Kidney tubule cell (primary cell): Measurements from ENCODE around the gene SKP1.
A peak's percentile ranks its signal among the peaks of the same experiment; 100 is the strongest.
"Not testable (repeated sequence)": the region's sequence is repeated elsewhere in the genome, so short reads cannot be mapped to it uniquely, and the experiment has no call there.

Experiments used
- DNase-seq: peaks from one replicate; pipeline ENCODE4 v3.0.0-alpha.2; 2018; ENCODE audit warnings: low spot score

The SKP1 gene

GRCh38 chr5:134176511-134177368 lies at the start of gene SKP1:
TSS of gene SKP1 (minus strand) at chr5:134176950. CDS start at chr5:134174022, 2,928 bp downstream.
- peak; percentile 88 for DNase-seq

DNA sequence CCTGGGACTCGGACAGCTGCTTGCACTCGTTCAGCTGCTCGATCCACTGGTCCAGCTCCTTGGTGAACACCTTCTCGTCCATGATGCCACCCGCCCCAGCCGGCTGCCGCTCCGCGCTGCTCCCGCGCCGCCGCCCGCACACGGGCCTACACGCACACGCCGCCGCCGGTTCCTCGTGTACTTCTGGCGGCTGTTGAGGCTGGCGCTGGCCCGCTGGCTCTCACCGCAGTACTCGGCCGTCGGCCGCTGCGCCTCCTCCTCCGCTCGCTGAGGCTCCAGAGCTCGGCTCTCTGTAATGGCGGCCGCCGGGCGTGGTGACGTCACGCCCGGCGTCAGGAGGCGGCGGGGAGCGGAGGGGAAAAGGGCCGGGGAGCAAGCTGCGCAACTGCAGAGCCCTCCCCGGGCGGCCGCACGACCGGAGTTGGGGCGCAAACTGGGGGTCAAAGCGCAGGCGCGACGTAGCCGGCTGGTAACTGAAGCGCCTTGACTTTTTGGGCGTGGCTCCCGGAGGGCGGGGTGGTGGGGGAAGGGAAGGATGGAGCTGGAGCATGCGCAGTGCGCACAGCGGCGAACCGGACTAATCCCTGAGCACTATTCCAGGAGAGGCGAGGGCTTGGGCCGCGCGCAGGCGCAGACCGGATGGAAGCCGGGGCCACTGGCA lies 49.2 kb upstream of the SKP1 start, which contains the start of gene PPP2CA:
TSS of gene PPP2CA (minus strand) at position 294 of the 661 bp plus-strand sequence. CDS start at position 82, 212 bp downstream.
- peak; percentile 99 for DNase-seq

- peak; percentile 76 for DNase-seq
These were observed 48.4 kb upstream of the SKP1 start for GRCh38 chr5:134224888-134225779.

- DNase-seq, result peak; percentile 20
These were observed 46.9 kb upstream of the SKP1 start for GRCh38 chr5:134223406-134224248.

GRCh38 chr5:134221690-134222089 lies 44.9 kb upstream of the SKP1 start:
- not testable (repeated sequence) for DNase-seq

GRCh38 chr5:134215757-134216156 lies 39.0 kb upstream of the SKP1 start:
- DNase-seq, result no peak

DNA sequence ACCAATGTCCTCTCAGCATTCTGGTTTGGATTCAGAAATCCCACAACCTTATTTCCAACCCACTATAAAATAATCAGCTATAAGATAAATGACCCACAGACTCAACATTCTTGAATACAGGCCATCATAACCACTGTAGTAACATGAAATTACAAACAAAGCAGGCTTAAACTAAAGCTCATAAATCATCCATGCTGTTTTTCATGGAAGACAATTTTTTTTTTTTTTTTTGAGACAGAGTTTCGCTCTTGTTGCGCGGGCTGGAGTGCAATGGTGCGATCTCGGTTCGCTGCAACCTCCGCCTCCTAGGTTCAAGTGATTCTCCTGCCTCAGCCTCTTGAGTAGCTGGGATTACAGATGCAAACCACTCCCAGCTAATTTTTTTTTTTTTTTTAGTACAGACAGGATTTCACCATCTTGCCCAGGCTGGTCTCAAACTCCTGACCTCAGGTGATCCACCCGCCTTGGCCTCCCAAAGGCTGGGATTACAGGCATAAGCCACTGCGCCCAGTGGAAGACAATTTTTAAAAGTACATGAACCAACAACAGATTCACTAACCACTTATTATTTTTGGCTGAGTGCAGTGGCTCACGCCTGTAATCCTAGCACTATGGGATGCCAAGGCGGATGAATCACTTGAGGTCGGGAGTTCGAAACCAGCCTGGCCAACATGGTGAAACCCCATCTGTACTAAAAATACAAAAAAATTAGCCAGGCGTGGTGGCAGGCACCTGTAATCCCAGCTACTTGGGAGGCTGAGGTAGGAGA lies 34.7 kb upstream of the SKP1 start:
- DNase-seq, result peak; percentile 26

DNA sequence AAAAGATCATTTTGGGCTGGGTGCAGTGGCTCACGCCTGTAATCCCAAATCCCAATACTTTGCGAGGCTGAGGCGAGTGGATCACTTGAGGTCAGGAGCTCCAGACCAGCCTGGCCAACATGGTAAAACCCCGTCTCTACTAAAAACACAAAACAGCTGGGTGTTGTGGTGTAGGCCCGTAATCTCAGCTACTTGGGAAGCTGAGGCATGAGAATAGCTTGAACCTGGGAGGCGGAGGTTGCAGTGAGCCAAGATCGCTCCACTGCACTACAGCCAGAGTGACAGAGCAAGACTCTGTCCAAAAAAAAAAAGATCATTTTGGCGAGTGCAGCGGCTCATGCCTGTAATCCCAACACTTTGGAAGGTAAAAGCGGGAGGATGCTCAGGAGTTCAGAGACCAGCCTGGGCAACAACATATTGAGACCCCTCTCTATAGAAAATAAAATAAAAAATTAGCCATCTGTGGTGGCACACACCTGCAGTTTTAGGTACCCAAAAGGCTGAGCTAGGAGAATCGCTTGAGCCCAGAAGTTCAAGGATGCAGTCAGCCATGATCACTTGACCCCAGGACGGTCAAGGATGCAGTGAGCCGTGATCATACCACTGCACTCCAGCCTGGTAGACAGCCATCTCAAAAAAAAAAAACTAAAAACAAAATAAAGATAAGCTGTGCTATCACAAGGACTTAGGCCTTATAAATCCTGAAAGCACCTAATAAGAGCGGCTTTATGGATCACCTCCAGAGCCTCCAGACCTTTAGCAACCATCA lies 32.9 kb upstream of the SKP1 start:
- DNase-seq, result peak; percentile 29

- DNase-seq, result no peak
These were observed 30.9 kb upstream of the SKP1 start for GRCh38 chr5:134207696-134208095.

DNA sequence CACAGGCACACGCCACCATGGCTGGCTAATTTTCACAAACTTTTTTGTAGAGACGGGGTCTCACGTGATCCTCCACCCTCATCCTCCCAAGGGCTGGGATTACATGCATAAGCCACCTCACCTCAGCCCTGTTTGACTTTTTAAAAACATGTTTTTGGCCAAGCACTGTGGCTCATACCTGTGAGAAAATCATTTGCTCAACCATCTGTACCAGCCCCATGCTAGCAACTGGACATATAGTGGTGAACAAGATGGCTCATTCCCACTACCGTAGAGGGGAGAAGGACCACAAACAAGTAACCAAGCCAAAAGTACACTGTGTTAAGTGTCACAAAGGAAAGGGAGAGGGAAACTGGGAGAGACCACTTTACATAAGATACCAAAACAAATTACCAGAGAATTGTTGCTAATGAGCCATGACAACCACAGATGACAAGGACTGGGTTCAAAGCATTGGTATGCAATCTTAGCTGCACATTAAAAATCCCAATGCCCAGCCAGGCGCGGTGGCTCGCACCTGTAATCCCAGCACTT lies 29.9 kb upstream of the SKP1 start:
- DNase-seq, result peak; percentile 50

DNA sequence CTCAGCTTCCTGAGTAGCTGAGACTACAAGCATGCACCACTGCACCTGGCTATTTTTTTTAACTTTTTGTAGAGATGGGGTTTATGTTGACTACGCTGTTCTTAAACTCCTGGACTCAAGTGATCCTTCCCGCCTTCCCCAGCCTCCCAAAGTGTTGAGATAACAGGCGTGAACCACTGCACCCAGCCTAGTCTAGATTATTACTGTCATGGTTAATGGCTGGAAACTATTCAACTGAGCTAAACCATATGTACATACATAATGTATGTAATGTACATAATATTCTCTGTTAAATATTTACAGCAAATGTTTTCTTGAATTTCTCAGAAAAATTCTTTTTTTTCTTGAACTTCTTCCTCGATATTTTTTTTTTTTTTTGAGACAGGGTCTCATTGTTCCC lies 27.8 kb upstream of the SKP1 start:
- no peak for DNase-seq

GRCh38 chr5:134203630-134204029 lies 26.9 kb upstream of the SKP1 start:
- no peak for DNase-seq

DNA sequence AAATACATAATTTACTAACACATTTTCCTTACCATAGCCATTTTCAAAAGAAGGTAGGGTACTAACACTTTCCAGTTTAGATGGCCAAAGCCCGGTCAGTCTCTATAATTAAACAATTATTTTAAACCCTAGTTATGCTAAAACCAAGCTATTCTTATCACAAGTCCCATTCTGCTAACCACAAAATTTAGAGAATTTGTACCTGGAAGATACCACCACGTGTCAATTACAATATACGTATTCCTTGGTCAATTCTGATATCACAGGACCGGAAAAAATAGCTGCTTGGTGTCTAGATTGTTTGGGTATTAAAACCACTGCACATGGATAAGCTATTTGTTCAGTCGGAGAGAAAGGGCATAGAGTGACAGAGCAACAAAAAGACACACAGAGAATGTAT lies 18.9 kb upstream of the SKP1 start:
- no peak for DNase-seq

- peak; percentile 54 for DNase-seq
These were observed 12.3 kb upstream of the SKP1 start for GRCh38 chr5:134189031-134189430.

DNA sequence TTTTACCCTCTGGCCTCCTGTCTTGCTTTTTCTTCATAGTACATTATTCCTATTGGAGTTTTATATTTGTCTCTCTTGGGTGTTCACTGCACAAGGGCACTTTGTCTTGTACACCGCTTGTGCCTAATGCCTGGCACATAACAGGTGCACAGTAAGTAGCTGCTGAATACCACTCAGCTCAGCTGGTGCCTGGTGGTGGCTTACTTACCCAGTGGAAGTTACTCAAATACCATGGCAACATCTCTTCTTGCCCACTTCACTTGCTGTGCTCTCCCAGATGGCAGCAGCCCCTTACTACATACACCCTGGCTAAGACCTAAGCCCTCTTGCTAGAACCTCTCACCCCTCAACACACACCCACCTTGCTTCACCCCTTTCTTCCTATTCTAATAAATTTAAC lies 11.3 kb upstream of the SKP1 start:
- no peak for DNase-seq

- peak; percentile 70 for DNase-seq
These were observed 7.7 kb upstream of the SKP1 start for GRCh38 chr5:134184155-134185135.

- no peak for DNase-seq
These were observed 6.7 kb upstream of the SKP1 start for GRCh38 chr5:134183481-134183880.

- no peak for DNase-seq
These were observed 1.3 kb upstream of the SKP1 start for GRCh38 chr5:134178096-134178419.
